ENCODE measurements around the gene ANKS1B.

DNA sequence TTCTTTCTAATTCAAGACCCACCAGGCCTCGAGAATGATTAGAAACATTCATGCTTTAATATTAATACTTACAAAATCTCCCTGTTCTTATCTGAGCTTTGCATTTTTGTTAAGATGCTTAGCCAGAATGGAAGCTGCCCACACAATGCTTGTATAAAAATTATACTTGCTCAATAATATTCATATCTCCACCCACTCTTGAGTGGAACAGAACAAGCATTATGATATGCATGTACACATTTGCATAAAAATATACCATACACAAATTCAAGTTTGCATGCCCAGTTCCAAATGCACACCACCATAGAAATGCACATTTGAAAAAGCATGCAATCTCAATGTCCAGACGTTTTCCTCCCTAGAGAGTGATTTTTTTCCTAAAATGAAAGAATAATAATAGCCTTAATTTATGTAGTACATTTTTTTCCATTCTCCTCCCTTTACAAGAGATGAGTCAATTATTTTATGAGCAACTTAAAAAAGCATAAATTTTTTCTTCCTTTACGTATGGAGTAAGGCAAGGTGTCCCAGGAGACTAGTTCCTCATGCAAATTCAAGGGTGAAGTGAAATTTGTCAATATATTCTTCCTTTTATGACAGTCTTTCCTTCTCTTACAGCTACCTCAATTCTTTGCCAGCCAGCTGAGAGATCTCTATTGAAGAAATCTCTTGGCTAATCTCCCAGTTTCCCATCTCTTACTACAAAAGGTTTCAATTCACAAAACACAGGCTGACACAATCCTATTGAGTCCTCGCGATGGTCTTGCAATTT lies 650.3 kb downstream of the ANKS1B start:
- TF ChIP-seq, protein P1, sequence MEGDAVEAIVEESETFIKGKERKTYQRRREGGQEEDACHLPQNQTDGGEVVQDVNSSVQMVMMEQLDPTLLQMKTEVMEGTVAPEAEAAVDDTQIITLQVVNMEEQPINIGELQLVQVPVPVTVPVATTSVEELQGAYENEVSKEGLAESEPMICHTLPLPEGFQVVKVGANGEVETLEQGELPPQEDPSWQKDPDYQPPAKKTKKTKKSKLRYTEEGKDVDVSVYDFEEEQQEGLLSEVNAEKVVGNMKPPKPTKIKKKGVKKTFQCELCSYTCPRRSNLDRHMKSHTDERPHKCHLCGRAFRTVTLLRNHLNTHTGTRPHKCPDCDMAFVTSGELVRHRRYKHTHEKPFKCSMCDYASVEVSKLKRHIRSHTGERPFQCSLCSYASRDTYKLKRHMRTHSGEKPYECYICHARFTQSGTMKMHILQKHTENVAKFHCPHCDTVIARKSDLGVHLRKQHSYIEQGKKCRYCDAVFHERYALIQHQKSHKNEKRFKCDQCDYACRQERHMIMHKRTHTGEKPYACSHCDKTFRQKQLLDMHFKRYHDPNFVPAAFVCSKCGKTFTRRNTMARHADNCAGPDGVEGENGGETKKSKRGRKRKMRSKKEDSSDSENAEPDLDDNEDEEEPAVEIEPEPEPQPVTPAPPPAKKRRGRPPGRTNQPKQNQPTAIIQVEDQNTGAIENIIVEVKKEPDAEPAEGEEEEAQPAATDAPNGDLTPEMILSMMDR (IDR thresholded peaks at IDR 0.05): no peak
- TF ChIP-seq EP300 (IDR thresholded peaks at IDR 0.05): no peak
